Right lobe of liver (tissue), 4 donors: ENCODE data around the gene PDSS2.

Source experiments
- CTCF ChIP-seq, 4 donors: fragments of 200-600 bp in 3 of 4; fragments of 450-650 bp in 1 of 4; IDR thresholded peaks; one replicate each; pipeline versions ENCODE4 v1.5.1 to v1.8.0; 2016 to 2022; ENCODE audit warnings: antibody characterized with exemption in 4 of 4, mild to moderate bottlenecking in 2 of 4
- POLR2A ChIP-seq: fragments of 450-650 bp; IDR thresholded peaks from one replicate; pipeline ENCODE4 v1.6.1; 2017; ENCODE audit warnings: antibody characterized with exemption, mild to moderate bottlenecking
- donor health status: DM: no; HTN: no; CAD: no.
- donor health status: DM: no; HTN: no; CAD: no.
- donor health status: DM: no; HTN: yes; CAD: no.

GRCh38 chr6:107313776-107314175 is 145.6 kb downstream of the PDSS2 start:
- TF ChIP-seq CTCF (IDR thresholded peaks at IDR 0.05) (no peak), POLR2A (no peak)
